Activated CD4-positive, alpha-beta T cell treated with anti-CD3 and anti-CD28 coated beads, Interleukin-2, amount 10 ng/mL, durations not matched to agents 7 days and 5 days (primary cell): ENCODE results near the gene PIGT. TPM values are rescaled to one million over a fixed set of nuclear protein-coding genes. Genes with fewer than 3 reads are reported as not detected.

Experiments
- CTCF ChIA-PET: fragments of 350-600 bp; sonication (Branson Sonifier 250); formaldehyde crosslinking; loops from one replicate; lab custom pipeline; 2021; ENCODE audit warnings: antibody characterized with exemption; lab: Charles Lee
- POLR2A ChIA-PET: fragments of 350-600 bp; sonication (Branson Sonifier 250); formaldehyde crosslinking; loops from one replicate; lab custom pipeline; 2021; ENCODE audit warnings: antibody characterized with exemption; lab: Charles Lee
- DNase-seq: peaks from one replicate; pipeline ENCODE4 v3.0.0-alpha.2; 2020
- H3K27ac Mint-ChIP-seq: one replicate; pipeline ENCODE4 v1.8.0; 2021; ENCODE audit warnings: mild to moderate bottlenecking, moderate library complexity, mixed read lengths
- H3K27me3 Mint-ChIP-seq: one replicate; pipeline ENCODE4 v1.8.0; 2021; ENCODE audit warnings: mixed read lengths
- H3K36me3 Mint-ChIP-seq: one replicate; pipeline ENCODE4 v1.8.0; 2021; ENCODE audit warnings: low read depth, mixed read lengths
- H3K4me1 Mint-ChIP-seq: one replicate; pipeline ENCODE4 v1.8.0; 2021; ENCODE audit warnings: mixed read lengths
- H3K4me3 Mint-ChIP-seq: one replicate; pipeline ENCODE4 v1.8.0; 2021; ENCODE audit warnings: mild to moderate bottlenecking, moderate library complexity, mixed read lengths
- H3K9me3 Mint-ChIP-seq: one replicate; pipeline ENCODE4 v1.8.0; 2021; ENCODE audit warnings: mixed read lengths
- total RNA-seq, 2 experiments: library from RNA; stranded (reverse); gene quantifications; one replicate each; pipeline ENCODE4 v1.2.3, GENCODE V29; 2021

Gene PIGT
- total RNA-seq, 2 experiments from 2014 or later = 66.3 to 77.9 TPM

- no peaks in the 10 kb centered on the region for H3K9me3 Mint-ChIP-seq
Observed at GRCh38 chr20:45436732-45437485, 21.0 kb downstream of the PIGT start.

GRCh38 chr20:45440424-45440823 is 24.5 kb downstream of the PIGT start:
- H3K27ac Mint-ChIP-seq = no peak overlapping the region
- H3K9me3 Mint-ChIP-seq = no peaks in the 10 kb centered on the region
- peaks cover 12% of the 10 kb centered on the region for H3K27me3 Mint-ChIP-seq
- DNase-seq = no peak
- ChIA-PET CTCF (interaction anchor here (1.1 to 1.5 kb wide), 4 partner anchors 12 to 83 kb away, joined by 3 to 6 read pairs (median 3); no protein-coding TSS in a partner anchor), POLR2A (no interaction called here)
- H3K36me3 Mint-ChIP-seq = no peaks in the 10 kb centered on the region
- H3K4me3 Mint-ChIP-seq = no peak overlapping the region
- peaks cover 29% of the 10 kb centered on the region for H3K4me1 Mint-ChIP-seq

More at GRCh38 chr20:45436732-45437485, 21.0 kb downstream of the PIGT start:
- ChIA-PET CTCF (interaction anchor here (0.5 to 5.1 kb wide), 40 partner anchors 8 to 557 kb away, joined by 3 to 76 read pairs (median 5); partner anchors contain the start of genes DBNDD2, PIGT, SYS1 and WFDC2), POLR2A (interaction anchor here (1.2 to 1.3 kb wide), 2 partner anchors 63 to 74 kb away, joined by 5 to 7 read pairs; partner anchors contain the start of gene SYS1)
- DNase-seq = peak; percentile 87
- Mint-ChIP-seq H3K36me3 (peaks cover 9% of the 10 kb centered on the region), H3K4me1 (peaks cover 20% of the 10 kb centered on the region), H3K4me3 (peak overlapping the region; percentile 72), H3K27me3 (no peaks in the 10 kb centered on the region), H3K27ac (peak overlapping the region; percentile 33)

GRCh38 chr20:45440891-45441685 is 25.1 kb downstream of the PIGT start:
- DNase-seq = no peak
- Mint-ChIP-seq H3K9me3 (no peaks in the 10 kb centered on the region), H3K36me3 (no peaks in the 10 kb centered on the region), H3K27ac (no peak overlapping the region), H3K4me1 (peaks cover 35% of the 10 kb centered on the region), H3K4me3 (no peak overlapping the region), H3K27me3 (peaks cover 18% of the 10 kb centered on the region)
- CTCF ChIA-PET = no interaction called here
- POLR2A ChIA-PET = no interaction called here

GRCh38 chr20:45441746-45442145 is 25.8 kb downstream of the PIGT start:
- peaks cover 23% of the 10 kb centered on the region for H3K27me3 Mint-ChIP-seq
- H3K9me3 Mint-ChIP-seq = no peaks in the 10 kb centered on the region
- H3K36me3 Mint-ChIP-seq = no peaks in the 10 kb centered on the region
- no peak overlapping the region for H3K27ac Mint-ChIP-seq
- H3K4me3 Mint-ChIP-seq = no peak overlapping the region
- POLR2A ChIA-PET = no interaction called here
- H3K4me1 Mint-ChIP-seq = peaks cover 33% of the 10 kb centered on the region
- CTCF ChIA-PET = no interaction called here
- DNase-seq = no peak

GRCh38 chr20:45444050-45444449 is 28.1 kb downstream of the PIGT start:
- H3K9me3 Mint-ChIP-seq = no peaks in the 10 kb centered on the region
- ChIA-PET CTCF (interaction anchor here (1.6 to 1.7 kb wide), 2 partner anchors 70 to 152 kb away, joined by 4 read pairs; no protein-coding TSS in a partner anchor), POLR2A (no interaction called here)
- H3K27ac Mint-ChIP-seq = no peak overlapping the region
- peaks cover 28% of the 10 kb centered on the region for H3K27me3 Mint-ChIP-seq
- no peak overlapping the region for H3K4me3 Mint-ChIP-seq
- H3K4me1 Mint-ChIP-seq = peaks cover 34% of the 10 kb centered on the region
- H3K36me3 Mint-ChIP-seq = no peaks in the 10 kb centered on the region
- peak; percentile 75 for DNase-seq

- Mint-ChIP-seq H3K9me3 (no peaks in the 10 kb centered on the region), H3K4me3 (no peak overlapping the region), H3K36me3 (no peaks in the 10 kb centered on the region), H3K27me3 (peaks cover 28% of the 10 kb centered on the region), H3K27ac (no peak overlapping the region), H3K4me1 (peaks cover 34% of the 10 kb centered on the region)
- DNase-seq = peak; percentile 40
- ChIA-PET CTCF (interaction anchor here (0.8 to 1.6 kb wide), 6 partner anchors 9 to 154 kb away, joined by 3 to 5 read pairs (median 4); no protein-coding TSS in a partner anchor), POLR2A (no interaction called here)
Observed at GRCh38 chr20:45445805-45446562, 30.0 kb downstream of the PIGT start.

- POLR2A ChIA-PET = no interaction called here
Observed at GRCh38 chr20:45448270-45448669, 32.3 kb downstream of the PIGT start.

GRCh38 chr20:45449528-45449927 is 33.6 kb downstream of the PIGT start:
- H3K9me3 Mint-ChIP-seq = no peaks in the 10 kb centered on the region
- DNase-seq = no peak
- ChIA-PET CTCF (interaction anchor here (0.7 to 2.9 kb wide), 12 partner anchors 12 to 156 kb away, joined by 3 to 13 read pairs (median 4); partner anchors contain the start of gene SYS1), POLR2A (interaction anchor here (1.2 kb wide), 1 partner anchor 88 kb away, joined by 3 read pairs; no protein-coding TSS in a partner anchor)
- H3K27ac Mint-ChIP-seq = no peak overlapping the region
- peaks cover 22% of the 10 kb centered on the region for H3K4me1 Mint-ChIP-seq
- peaks cover 24% of the 10 kb centered on the region for H3K27me3 Mint-ChIP-seq
- H3K36me3 Mint-ChIP-seq = no peaks in the 10 kb centered on the region
- H3K4me3 Mint-ChIP-seq = no peak overlapping the region

More at GRCh38 chr20:45448270-45448669, 32.3 kb downstream of the PIGT start:
- CTCF ChIA-PET = interaction anchor here (0.9 to 2.9 kb wide), 3 partner anchors 11 to 155 kb away, joined by 3 to 13 read pairs (median 6); no protein-coding TSS in a partner anchor
- Mint-ChIP-seq H3K27me3 (peaks cover 25% of the 10 kb centered on the region), H3K36me3 (no peaks in the 10 kb centered on the region), H3K27ac (no peak overlapping the region), H3K9me3 (no peaks in the 10 kb centered on the region), H3K4me3 (no peak overlapping the region), H3K4me1 (peaks cover 34% of the 10 kb centered on the region)
- DNase-seq = no peak

- H3K27ac Mint-ChIP-seq = no peak overlapping the region
- H3K36me3 Mint-ChIP-seq = no peaks in the 10 kb centered on the region
- POLR2A ChIA-PET = interaction anchor here (1.2 kb wide), 1 partner anchor 89 kb away, joined by 3 read pairs; no protein-coding TSS in a partner anchor
- peak; percentile 42 for DNase-seq
- peaks cover 14% of the 10 kb centered on the region for H3K4me1 Mint-ChIP-seq
- CTCF ChIA-PET = interaction anchor here (0.7 to 2.9 kb wide), 12 partner anchors 12 to 157 kb away, joined by 3 to 13 read pairs (median 4); partner anchors contain the start of gene SYS1
- H3K4me3 Mint-ChIP-seq = no peak overlapping the region
- H3K27me3 Mint-ChIP-seq = peaks cover 18% of the 10 kb centered on the region
- H3K9me3 Mint-ChIP-seq = no peaks in the 10 kb centered on the region
Observed at GRCh38 chr20:45450097-45450818, 34.3 kb downstream of the PIGT start.

- no peaks in the 10 kb centered on the region for H3K36me3 Mint-ChIP-seq
- no peak for DNase-seq
- peaks cover 4% of the 10 kb centered on the region for H3K4me1 Mint-ChIP-seq
- peaks cover 4% of the 10 kb centered on the region for H3K27me3 Mint-ChIP-seq
- H3K9me3 Mint-ChIP-seq = no peaks in the 10 kb centered on the region
- ChIA-PET CTCF (interaction anchor here (0.9 to 3.8 kb wide), 8 partner anchors 12 to 133 kb away, joined by 3 to 15 read pairs (median 4); partner anchors contain the start of gene SYS1), POLR2A (no interaction called here)
- no peak overlapping the region for H3K27ac Mint-ChIP-seq
- H3K4me3 Mint-ChIP-seq = no peak overlapping the region
Observed at GRCh38 chr20:45452238-45452637, 36.3 kb downstream of the PIGT start.
